Frontal cortex (tissue), 4 donors: Measurements from ENCODE around the gene PPP1R14C. TPM values are rescaled to one million over a fixed set of nuclear protein-coding genes. Genes with fewer than 3 reads are reported as not detected.

Source experiments
- DNase-seq, 2 donors: peaks; one replicate each; pipeline ENCODE4 v3.0.0; 2012; ENCODE audit warnings: low spot score in 2 of 2
- FAIRE-seq: peaks from 2 replicates; lab custom pipeline; 2012; peaks lifted over from hg19 to GRCh38; lab: Jason Lieb, UNC
- total RNA-seq: library from RNA; depleted of rRNA; stranded (reverse); fragments of >200 nt; gene quantifications from one replicate; pipeline ENCODE4 v1.2.3, GENCODE V29; 2014
- donor health status: control.
- donor health status: control.
- donor health status: control.

The PPP1R14C gene, protein sequence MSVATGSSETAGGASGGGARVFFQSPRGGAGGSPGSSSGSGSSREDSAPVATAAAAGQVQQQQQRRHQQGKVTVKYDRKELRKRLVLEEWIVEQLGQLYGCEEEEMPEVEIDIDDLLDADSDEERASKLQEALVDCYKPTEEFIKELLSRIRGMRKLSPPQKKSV
- total RNA-seq: 59.1 TPM

- no peak for FAIRE-seq
- peak; percentile 51 to 58 for DNase-seq
Observed at GRCh38 chr6:150142670-150143515, at the start of gene PPP1R14C. TSS of gene PPP1R14C (plus strand) at chr6:150143044. CDS start at chr6:150143193, 149 bp downstream.

- DNase-seq (no peak), FAIRE-seq (no peak)
Observed at GRCh38 chr6:150093397-150093796, 49.4 kb upstream of the PPP1R14C start.

DNA sequence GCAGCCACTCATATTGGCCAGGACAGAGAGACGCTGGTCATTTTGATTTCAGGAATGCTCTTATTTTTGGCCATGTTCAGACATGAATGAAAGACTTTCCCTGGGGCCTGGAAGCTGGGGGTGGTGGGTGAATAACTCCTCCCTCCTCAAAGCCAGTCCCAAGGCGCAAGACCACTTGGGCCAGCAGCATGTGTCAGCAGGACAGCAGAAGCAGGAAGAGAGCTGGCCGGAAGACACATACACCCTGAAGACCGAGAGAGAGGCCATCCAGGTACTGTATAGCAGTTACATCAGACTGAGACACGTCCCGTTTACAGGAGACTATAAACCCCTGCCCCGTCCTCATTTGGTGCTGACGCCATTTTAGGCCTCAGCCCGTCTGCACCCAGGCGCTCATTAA is 44.7 kb upstream of the PPP1R14C start:
- no peak for FAIRE-seq
- DNase-seq: no peak

DNA sequence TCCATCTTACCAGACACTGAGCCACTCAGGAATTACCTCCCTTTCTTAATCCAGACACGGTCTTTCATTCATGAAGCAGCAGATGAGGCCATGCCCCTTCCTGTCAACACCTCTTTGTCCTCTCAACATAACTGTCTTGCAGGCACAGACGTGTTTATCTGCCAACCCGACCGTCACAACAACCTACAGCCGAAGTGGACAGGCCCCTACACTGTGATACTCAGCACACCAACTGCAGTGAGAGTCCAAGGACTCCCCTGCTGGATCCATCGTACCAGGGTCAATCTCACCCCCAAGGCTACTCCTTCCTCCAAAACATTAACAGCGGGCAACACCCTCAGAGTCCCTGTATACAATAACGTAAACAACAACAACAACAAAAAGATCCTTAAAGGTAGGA is 43.3 kb upstream of the PPP1R14C start:
- no peak for FAIRE-seq

DNA sequence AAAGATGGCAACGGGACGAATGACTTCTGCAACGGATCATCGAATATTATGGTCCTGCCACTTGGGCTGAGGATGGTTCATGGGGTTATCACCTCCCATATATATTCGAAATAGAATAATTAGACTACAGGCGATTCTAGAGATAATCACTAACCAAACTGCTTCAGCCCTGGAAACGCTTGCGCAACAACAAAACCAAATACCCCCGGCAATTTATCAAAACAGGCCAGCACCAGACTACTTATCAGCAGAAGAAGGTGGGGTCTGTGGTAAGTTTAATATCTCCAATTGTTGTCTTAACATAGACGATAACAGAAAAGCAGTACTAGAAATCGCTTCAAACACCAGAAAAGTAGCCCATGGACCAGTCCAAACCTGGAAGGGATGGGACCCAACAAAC is 42.9 kb upstream of the PPP1R14C start:
- DNase-seq: no peak
- no peak for FAIRE-seq

More for the DNA sequence above, 43.3 kb upstream of the PPP1R14C start:
- no peak for DNase-seq

DNA sequence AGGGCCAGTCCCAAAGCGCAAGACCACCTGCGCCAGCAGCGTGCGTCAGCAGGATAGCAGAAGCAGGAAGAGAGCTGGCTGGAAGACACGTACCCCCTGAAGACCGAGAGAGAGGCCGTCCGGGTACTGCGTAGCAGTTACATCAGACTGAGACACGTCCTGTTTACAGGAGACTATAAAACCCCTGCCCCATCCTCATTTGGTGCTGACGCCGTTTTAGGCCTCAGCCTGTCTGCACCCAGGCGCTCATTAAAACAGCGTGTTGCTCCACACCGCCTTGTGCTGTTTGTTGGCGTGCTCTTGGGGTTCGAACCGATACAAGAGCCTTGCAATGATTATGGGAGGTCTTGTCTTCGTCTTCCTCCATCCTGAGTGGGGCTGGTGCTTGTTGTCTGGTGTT is 42.1 kb upstream of the PPP1R14C start:
- no peak for DNase-seq
- FAIRE-seq: no peak

DNA sequence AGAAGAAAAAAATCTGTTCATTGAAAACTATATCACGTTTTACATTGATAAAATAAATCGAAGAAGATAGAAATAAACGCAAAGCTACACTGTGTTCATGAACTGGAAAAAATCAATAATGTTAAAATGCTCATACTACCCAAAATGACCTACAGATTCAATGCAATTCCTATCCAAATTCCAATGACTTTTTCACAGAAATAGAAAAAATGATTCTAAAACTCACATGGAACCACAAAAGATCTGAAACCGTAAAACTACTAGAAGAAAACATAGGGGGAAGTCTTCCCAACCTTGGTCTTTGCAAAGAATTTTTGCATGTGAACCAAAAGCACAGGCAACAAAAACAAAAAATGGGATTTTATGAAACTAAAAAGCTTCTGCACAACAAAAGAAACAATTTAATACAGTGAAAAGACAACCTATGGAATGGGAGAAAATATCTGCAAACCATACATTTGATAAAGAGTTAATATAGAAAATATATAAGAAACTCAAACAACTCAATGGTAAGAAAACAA is 40.0 kb upstream of the PPP1R14C start:
- FAIRE-seq (no peak), DNase-seq (no peak)

DNA sequence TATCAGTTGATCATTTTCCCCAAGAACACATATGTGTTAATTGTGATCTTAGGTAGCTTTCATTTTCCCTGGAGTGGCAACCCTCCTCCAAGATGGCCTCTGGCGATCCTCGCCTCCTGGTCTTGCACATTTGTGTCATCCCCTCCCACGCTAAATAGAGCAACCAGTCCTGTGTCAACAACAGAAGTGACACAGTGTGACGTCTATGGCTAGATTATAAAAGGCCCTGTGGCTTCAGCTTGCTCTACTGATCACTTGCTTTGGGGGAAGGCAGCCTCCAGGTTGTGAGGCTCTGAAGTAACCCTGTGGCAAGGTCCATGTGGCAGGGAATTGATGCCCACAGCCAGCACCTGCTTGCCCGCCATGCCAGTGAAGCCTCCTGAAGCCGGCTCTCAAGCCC is 30.6 kb upstream of the PPP1R14C start:
- FAIRE-seq (no peak), DNase-seq (no peak)

DNA sequence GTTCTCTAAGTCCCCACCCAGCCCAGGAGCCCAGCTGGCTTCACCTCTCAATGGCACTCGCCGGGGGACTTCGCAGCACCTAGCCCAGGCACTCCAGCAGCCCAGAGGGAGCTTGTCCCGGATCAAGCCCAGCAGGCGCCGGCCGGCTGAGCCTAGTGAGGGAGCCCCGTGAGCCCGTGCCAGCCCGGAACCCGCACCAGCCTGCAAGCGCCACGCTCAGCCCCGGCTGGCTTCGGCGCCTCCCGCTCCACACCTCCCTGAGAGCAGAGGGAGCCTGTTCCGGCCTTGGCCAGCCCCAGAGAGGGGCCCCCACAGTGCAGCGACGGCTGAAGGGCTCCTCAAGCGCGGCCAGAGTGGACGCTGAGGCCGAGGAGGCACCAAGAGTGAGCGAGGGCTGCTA is 27.1 kb upstream of the PPP1R14C start:
- FAIRE-seq: no peak
- DNase-seq: no peak

DNA sequence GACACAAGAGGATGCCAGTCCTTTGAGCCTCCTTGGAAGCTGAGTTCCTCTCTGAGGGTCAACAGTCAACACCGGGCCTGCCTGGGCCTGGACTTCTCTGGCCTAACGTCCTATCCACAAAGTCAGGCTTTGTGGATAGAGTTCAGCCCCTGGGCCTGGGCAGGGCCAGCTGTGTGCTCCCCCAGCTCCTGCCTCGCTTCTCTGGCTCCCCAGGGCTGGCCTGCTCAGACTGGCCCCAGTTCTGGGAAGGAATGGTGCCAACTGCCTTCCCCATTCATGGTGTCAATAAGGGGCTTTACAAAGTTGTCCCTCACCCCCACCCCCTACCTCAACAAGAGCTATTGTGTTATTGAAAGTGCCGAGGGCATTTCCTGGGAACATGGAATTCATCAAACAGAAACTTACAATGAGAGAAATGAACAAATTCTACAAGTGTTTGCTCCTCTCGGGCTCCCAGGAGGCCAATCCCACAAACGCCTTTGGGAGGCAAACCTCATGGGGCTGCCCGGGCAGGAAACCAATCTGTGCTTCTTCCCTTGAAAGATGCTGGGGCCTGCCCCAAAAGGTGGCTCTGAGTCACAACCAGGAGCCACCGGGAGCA is 26.5 kb upstream of the PPP1R14C start:
- no peak for DNase-seq

GRCh38 chr6:150118203-150118602 is 24.6 kb upstream of the PPP1R14C start:
- no peak for DNase-seq
- no peak for FAIRE-seq

More for the DNA sequence above, 26.5 kb upstream of the PPP1R14C start:
- no peak for FAIRE-seq

DNA sequence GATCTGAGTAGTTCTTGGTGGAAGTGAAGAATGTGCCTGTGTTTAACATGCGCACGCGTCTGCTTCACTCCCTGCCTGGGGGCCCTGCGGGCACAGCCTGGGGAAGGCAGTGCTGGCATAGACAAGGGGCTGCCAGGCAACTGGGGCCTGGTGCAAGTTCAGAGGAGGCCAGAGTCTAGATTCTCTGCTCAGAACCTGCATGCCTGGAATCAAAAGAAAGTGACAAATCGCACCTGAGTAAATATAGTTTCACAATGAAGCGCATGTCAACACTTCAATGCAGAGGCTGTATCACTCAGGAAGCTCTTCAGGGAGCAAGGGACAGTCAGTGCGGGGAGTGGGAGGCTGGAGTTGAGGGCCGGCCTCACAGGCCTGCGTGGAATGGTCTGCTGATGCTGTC is 24.2 kb upstream of the PPP1R14C start:
- FAIRE-seq (no peak), DNase-seq (no peak)

DNA sequence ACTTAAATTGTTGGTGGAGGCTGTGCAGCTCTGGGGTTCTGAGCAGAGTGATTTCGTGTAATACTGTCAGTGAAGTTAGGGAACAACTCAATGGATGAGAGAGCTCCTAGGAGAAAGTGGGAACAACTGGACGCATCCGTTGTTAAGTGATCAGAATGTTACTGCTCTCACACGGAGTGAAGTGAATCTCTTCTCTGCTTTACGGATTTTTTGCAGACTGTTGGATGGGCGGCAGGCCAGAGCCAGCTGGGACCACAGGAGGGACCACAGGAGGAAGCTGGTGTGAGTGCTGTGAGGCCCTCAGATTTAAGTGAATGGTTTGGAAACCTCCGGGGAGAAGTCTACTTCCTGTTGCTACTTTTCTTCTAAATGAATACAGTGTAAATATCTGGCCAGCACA is 23.7 kb upstream of the PPP1R14C start:
- DNase-seq (no peak), FAIRE-seq (no peak)

DNA sequence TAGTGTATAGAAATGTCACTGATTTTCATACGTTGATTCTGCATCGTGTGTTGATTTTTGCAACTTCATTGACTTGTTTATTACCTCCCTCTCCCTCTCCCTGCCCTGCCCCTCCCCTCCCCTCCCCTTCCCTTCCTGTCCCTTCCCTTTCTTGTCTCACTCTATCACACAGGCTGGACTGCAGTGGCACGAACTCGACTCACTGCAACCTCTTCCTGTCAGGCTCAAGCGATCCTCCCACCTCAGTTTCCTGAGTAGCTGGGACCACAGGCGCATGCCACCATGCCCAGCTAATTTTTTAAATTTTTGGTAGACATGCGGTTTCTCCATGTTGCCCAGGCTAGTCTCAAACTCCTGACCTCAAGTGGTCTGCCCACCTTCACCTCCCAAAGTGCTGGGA is 19.2 kb upstream of the PPP1R14C start:
- DNase-seq: no peak
- no peak for FAIRE-seq

DNA sequence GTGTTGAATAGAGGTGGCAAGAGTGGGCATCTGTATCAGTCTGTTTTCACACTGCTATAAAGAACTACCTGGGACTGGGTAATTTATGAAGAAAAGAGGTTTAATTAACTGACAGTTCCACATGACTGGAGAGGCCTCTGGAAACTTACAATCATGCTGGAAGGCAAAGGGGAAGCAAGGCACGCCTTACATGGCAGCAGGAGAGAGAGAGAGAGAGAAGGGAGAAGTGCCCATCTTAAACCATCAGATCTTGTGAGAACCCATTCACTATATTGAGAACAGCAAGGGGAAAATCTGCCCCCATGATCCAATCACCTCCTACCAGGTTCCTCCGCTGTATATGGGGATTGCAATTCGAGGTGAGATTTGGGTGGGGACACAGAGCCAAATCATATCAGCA is 18.6 kb upstream of the PPP1R14C start:
- FAIRE-seq (no peak), DNase-seq (no peak)

- FAIRE-seq: no peak
- no peak for DNase-seq
Observed at GRCh38 chr6:150126641-150127291, 16.1 kb upstream of the PPP1R14C start.

DNA sequence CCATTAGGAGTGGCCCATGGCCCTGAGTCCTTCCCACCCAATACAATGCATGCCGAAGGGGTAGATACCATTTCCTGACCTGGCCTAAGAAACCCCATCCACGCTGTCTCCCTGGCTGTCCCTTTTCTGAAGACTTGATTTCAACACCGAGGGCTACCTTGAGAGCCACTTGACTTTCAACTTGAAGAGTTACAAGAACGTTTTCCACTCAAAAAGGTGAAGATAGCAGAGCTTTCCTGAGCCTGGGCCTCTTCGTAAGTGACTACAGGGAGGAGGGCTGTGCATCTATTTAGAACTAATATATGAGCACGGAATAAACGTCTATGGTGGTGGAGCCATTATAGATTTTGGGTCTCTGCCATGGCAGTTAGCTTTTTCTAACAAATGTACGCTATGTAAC is 14.4 kb upstream of the PPP1R14C start:
- no peak for DNase-seq

GRCh38 chr6:150129616-150130505 is 13.0 kb upstream of the PPP1R14C start:
- FAIRE-seq (no peak), DNase-seq (no peak)

More for the DNA sequence above, 14.4 kb upstream of the PPP1R14C start:
- FAIRE-seq: no peak

GRCh38 chr6:150133686-150134085 is 9.2 kb upstream of the PPP1R14C start:
- no peak for DNase-seq
- no peak for FAIRE-seq
